Activated T-cell treated with anti-CD3 and anti-CD28 coated beads for 48 hours (primary cell): ENCODE data around the gene POLA1.

Source experiments
- DNase-seq: peaks from one replicate; pipeline ENCODE4 v3.0.0-alpha.2; 2020; ENCODE audit warnings: low read depth

POLA1 gene

DNA sequence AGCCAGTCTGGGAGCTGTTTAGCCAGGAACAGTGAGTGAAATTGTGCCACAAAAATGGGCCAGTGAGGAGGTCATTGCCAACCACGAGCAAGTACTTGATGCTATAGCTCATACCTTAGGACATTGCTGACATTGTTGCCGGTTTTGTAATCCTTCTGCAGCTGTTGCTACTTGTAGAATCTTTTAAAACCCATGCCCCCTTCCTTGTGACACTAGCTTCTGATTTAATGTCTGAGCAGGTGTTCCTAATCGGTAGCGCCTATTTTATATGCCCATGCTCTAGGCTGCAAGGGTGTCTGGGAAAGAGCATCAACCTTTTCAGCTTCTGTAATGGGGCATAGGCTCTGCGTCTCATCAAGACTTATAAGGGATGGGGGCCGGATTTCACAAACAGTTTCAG lies 2.6 kb downstream of the POLA1 start:
- DNase-seq, result no peak

DNA sequence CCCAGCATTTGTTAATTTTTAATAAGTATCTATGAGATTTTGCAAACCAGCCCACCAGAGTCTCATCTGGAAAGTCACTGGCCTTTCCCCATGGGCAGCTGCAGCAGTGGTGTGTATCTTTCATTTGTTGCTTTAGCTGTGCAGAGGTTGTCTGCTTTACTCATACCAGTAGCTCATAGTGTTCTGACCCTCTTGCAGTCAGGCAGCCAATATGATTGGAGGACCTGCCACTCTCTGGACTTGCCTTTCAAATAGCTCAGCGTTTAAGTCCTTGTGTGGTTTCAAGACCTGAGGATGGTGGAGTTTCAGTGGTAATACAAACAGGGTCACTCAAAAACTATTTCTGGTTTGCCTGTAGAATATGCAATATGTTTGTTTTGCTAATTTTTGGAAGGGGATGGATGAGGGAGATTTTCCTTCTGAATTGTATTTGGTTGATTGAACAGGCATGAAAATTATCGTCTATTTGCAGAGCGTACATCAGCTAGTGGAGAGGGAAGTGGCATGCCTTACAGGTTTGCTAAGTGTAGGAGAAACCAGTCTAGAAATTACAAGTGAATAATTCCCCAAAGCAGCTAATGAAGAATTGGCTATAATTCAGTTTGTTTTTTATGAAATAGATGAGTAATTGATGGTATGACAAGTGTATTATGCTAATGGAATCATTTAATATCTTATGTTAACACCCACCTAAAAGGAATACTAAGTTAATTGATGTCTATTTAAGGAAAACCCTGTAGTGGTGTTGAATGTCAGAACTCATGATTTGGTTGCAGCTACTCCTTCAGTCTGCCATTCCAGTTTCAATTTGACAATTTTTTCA lies 8.9 kb downstream of the POLA1 start:
- DNase-seq, result no peak

DNA sequence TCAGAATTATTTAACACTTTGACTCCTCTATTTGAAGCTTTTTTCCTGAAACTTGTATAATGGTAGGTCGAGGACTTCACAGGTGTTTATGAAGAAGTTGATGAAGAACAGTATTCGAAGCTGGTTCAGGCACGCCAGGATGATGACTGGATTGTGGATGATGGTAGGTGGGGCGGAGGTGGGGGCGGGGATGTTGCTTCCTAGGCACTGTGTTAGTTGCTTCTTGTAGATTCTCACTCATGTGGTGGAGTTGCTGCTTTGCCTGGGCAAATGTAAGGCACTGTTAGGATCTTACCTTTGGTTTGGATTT lies 9.4 kb downstream of the POLA1 start:
- DNase-seq, result no peak

DNA sequence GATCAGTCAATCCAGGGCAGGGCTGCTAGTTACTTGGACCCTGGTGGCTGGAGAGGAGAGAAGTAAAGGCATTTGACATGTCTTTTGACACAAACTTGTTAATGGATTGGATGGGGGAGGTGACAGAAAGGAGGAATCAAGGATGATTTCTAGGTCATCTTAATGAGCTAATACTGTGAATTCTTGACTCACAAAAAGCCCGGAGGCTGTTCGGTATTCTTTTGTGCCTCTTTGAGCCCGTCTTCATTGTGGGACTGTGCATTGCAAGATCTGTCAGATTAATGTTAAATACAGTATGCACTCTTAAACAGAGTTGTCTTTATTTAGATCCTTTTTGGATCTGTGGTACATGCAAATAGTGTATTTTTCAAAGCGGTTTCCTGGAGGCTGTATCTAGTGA lies 25.1 kb downstream of the POLA1 start:
- no peak for DNase-seq

DNA sequence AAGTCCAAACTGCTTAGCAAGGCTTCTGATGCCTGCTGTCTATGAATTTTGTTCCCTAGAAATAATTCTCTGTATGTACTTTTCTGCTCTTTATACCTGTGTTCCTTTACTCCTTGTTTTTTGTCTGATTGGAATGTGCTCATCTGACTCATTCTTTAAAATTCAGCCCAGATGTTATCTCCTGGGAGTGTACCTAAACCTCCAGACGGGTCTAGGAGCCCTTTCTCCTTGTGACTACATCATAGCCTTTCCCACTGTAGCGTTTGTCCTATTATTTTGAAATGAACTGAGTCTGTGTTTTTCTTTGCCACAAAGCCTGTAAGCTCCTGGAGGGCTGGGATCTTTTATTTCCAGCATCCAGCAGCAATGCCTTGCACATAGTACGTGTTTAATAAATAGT lies 26.3 kb downstream of the POLA1 start:
- DNase-seq, result no peak

DNA sequence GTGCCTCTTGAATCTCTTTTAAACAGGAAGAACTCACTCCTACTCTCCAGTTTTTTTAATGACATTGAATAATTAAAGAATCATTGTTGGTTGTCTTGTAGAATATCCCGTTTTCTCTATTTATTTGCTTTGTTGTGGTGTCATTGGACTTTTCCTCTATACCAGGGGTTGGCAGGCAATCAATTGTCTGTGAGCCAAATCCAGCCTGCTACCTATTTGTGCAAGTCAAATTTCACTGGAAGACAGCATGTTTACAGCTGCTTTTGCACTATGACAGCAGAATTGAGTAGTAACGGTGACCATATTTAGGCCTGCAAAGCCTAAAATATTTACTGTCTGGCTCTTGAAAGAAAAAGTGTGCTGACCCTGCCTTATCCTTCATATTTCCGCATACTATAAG lies 34.8 kb downstream of the POLA1 start:
- no peak for DNase-seq

DNA sequence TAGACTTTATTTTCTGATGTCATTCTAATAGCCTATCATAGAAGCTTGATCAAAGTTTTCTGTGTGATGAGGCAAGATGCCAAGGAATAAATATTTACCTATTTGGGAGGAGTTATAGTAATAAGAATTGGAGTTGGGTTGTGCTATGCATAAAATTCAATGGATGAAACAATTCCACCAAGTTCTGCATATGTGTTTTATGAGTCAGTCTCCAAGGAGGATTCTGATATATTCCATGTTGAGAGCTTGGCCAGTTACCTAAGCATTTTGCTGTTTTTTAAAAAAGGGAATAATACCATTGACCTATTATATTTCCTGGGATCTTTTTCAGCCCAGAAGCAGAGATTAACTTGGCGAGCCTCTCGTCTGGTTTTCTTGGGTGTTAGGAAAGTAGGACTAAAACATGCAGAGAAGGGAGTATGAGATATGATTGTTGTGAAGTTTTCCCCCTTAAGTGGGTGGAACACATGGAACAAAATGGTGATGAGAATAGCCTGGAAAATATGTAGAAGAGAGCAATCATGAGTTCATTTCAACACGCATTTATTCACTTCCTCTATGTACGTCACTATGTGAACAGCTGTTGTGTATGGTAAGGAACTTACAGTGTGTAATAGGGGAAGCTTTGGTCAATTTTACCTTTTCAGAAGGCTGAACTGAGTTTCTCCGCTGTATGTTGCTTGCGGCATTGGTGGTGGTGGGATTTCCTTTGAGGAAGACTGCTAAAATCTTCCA lies 39.2 kb downstream of the POLA1 start:
- DNase-seq, result no peak

DNA sequence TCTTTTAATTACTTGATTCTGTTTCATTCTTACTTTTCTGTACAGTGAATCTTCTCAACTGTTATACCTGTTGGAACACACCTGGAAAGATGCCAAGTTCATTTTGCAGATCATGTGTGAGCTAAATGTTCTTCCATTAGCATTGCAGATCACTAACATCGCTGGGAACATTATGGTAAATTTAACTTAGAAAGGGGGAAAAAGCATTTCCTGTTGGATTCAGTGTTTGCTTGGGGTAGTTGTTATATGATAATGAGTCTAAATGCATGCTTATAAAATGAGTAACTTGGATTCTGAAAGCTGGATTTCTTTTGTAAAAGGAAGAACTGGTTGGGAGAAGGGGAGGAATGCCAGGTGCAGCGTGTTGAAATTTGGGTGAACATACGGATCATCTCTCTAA lies 47.6 kb downstream of the POLA1 start:
- no peak for DNase-seq

DNA sequence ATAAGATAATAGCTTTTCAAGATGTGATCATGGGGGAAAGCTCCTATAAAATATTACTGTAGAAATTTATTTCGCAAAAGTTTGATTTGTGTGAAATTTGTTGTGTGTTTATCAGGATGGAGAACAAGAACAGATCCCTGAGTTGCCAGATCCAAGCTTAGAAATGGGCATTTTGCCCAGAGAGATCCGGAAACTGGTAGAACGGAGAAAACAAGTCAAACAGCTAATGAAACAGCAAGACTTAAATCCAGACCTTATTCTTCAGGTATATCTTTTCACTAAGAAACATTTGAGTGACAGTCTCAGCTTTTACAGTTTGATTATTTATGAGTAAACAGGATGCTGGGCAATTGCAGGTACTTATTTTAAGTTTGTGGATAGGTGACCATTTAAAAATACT lies 54.5 kb downstream of the POLA1 start:
- DNase-seq, result no peak

DNA sequence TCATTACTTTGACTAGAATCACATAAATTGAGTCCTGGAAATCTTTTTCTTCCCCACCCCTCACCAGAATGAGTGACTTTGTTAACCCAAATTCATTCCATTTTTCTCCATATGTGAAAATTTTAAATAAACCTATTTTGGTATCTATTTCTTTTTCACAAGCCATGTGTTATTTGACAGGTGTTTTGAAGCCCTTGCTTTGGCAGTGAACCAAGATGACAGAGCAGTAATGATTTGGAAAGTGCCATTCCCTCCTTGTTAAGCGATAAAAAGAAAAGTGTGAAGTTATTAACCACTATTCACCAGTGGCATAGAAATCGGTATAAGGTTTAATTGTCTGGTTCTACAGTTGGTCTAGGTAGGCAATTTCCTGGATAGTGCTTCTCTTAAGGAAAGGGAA lies 66.1 kb downstream of the POLA1 start:
- no peak for DNase-seq

DNA sequence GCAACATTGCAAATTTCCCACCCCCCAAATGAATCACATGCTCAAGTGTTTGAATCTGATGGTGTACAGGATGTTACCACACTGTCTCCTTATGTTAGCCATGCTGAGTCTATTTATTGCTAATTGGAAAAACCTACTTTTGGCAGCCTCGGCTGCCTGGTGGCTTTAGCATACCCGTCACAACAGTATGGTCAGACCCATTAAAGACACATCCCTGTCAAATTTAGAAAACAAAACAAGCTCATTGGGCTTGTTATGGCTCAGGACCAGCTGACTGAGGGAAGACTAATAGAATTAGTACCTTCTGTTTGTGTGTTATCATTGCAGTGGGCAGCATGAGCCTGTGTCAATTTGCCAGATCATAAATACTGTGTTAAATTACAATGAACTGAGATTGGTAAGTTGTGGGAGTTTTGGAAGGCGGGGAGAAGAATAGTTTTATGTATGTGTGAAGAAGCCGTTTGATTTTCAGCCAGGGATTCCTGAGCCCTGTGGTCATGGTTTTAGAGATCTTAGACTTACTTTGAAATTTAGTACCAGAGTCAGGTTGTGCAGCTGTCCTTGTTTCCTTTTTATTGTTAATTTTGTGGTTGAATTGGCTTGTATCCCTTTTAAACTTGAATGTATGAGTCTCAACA lies 66.8 kb downstream of the POLA1 start:
- no peak for DNase-seq

DNA sequence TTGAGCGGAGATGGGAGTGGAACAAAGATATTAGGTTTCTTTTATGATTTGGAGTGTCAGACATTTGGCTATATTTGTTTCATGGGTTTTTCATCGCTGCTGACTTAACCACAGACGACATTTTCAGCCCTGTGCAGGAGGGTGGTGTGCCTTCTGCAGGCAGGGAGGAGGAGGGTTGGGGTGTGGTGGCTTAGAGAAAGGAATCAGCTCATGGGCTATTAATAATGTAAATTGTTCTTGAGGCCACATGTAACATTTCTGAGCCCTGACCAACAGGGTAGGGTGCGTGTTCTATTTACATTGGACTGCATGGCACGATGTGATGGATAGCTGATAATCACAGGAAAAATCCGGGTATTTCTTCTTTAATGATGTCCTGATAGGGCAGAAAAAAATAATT lies 67.6 kb downstream of the POLA1 start:
- DNase-seq, result no peak

DNA sequence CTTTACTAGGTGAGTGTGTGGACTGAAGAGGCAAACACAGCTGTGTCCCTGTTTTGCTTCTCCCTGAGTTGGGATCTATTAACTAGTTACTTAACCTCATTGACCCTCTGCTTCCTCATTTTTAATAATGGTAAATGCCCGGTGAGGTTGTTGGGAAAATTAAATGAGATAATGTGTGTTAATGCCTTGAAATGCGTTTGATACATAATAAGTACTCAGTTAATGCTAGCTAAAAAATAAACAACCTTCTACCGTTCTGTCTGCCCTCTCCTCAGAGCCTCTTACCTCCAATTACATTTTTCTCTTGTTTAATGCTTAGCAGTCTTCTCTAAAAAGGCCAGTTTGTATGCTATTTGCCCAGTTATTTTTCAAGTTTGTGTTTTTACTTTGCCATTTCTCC lies 70.3 kb downstream of the POLA1 start:
- DNase-seq, result no peak

DNA sequence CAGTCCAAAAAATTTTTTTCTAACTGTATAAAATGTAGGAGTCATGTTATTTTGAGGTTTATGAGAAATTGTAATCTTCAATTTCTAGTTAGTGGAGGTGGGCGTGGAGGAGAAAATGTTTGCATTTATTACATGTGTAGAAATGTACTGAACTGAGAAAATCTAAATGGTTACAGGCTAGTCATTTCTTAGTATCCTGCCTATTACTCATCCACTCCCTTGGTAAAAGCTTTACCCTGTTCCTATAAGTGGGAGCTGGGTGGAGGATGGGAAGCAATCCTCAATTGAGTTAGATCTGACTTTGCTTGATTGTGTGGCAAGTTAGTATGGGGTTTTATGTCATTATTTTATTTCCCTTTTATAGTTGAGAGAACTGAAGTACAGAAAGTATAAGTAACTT lies 73.8 kb downstream of the POLA1 start:
- DNase-seq, result no peak

DNA sequence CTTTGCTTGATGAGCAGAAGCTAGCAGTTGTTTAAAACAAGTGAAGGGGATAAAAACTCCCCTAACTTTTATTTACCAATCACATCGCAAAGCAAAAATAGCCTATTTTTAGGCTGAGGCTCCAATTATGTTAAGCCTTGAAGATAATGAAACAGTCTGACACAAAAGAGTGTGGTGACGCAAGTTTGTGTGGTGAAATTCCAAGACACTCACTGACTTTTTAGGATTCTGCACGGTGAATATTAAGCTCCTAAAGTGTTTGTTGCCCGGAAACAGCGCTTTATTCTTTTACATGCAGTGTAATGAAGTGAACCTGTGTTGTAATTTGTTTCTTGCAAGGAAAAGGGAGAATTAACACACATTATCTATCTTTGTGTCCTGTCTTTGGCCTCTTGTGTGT lies 74.8 kb downstream of the POLA1 start:
- no peak for DNase-seq

DNA sequence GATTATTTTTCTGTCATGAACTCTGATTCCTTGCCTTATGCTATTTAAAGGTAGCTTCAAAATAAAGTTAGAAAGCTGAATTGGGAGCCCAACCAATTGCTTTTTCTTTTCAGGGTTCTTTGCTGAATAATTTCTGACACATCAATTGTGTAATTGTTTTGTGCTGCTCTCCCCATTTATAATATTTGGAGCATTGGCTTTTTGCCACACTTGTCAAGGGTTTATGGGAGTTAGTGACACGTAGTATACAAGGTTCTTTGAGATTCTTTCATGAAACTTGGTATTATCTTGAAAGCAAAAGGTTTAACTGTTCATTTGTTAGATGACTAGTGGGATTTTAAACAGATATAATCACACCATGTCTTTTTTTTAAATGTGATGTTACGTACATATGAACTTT lies 80.9 kb downstream of the POLA1 start:
- DNase-seq, result no peak

DNA sequence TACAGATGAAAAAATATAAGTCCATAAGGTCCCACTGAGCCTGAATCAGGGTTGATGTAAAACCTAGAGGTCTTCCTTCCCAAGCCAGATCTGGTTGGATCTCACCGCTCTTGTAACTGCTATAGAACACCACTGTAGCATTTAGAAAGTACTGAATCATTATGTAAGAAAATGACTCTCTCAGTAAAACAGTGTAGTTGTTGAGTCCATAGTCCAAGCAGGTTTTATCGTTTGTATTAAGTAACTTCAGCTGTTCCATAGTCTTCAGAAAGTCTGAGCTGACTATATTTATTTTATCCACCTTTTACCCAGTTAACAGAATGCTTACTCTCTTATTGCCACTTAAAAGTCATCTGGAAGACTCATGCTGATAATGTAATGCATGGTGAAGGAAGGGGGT lies 82.2 kb downstream of the POLA1 start:
- DNase-seq, result no peak

DNA sequence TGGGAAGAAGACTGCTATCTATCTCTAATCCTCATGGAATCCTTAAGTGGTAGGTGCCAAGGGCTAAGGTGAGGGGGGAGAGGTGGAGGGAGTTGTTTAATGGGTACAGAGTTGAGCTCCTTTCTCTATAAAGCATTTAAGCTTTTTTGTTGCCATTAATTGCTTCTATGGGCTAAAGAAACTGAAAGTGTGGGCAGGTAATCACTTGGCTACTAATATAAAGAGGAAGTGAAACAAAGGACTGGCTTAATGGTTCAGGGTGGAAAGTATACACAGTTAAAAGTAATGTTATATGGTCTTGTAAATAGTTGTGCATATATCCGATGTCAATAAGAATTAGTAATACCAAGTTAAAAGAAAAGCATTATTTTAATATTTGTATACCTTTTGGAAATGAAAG lies 83.9 kb downstream of the POLA1 start:
- DNase-seq, result no peak

DNA sequence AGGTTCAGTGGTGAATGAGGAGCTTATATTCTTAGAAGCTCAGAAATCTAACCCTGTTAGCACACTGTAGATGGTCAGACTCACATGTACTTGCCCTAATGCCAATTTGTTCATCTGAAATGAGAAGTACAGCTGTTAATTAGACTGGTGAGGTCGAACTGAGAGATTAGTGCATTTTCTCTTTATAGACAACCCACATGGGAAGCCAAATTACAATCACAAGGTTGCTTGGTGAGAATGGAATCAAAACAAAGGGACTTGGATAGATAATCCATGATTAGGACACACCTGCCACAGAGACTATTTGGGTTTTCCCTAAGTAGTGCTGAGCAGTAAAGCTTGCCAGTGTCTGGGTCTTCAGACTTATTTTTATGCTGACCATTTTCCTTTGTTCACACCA lies 88.3 kb downstream of the POLA1 start:
- no peak for DNase-seq

DNA sequence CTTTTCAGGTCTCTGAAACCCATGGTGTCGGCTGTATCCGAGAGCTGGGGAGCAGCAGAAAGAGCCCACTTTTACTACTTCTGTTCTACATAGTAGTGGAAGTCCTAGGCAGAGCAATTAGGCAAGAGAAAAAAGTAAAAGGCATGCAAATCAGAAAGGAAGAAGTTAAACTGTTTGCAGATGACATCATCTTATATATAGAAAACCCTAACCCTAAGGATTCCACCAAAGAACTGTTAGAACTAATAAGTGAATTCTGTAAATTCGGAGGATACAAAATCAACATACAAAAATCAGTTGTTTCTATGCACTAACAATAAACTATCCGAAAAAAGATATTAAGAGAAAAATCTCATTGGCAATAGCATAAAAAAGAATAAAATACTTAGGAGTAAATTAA lies 95.3 kb downstream of the POLA1 start:
- no peak for DNase-seq

DNA sequence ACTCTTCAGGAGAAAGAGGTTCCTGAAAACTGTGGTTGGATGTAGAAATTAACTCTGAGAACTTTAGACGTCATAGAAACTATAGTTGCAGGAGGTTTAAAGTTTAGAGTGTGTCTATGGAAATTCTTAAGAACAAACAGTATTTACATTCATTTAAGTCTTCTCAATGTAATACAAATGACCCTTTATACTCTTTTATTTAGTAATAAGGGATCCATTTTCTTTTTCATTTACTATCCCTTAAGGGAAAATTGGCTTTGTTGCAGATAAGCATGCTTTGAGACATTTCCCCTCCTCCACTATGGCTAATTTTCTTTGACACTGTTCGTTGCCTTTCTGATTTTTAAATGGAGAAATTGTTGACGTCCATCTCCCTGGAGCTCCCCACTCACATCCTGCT lies 96.4 kb downstream of the POLA1 start:
- no peak for DNase-seq

DNA sequence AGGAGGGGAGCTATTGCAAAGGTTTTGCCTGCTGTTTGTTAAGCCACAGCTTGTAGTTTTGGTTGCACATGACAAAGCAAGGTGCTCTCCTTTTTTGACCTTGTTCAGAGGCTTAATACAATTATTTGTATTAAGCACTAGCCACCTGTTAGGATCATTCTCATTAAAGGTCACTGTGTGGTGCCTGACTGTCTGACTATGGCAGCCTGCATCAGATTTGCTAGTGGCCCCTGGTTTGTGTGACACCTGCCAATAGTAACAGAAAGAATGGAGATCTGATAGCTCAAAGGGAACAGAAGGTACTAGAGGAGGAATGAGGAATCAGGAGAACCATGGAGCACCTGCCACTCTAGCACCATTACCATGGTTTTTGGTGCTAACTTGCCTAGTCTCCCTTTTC lies 102.5 kb downstream of the POLA1 start:
- DNase-seq, result no peak

DNA sequence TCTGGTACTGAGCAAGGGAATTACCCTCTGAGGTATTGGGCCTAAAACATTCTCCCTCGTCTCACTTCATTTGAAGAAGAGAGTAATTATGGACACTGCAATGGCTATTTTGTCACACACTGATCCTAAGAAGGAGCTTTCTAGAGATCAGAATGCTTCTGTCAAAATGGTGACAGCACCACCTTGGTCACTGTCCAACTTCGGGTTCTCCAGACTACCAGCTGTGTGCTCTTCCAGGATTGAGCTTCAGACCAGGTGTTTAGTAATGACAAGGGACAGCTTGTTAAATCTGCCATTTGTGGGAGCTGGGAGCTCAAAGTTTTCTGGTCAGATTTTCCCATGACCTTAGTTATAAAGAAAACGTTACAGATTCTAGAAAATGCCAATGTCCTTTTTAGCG lies 105.4 kb downstream of the POLA1 start:
- no peak for DNase-seq

DNA sequence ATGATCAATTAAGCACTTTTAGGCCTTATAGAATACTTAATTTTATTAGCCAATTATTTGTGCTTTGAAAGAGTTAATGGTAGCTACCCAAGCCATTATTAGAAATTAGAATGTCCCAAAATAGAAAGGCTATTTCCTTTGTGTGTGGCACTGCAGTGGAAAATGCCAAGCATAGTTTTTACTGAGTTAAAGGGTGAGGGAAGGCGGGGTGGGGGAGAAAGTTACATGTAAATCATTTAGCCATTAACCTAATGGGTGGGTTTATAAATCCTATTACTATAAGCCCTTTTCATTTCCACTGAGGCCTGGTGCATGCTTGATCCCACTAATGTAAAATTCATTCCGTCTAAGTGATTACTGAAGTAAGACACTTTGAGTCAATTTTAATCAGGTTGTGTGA lies 105.8 kb downstream of the POLA1 start:
- no peak for DNase-seq
